Activated naive CD8-positive, alpha-beta T cell treated with anti-CD3 and anti-CD28 coated beads, Interleukin-2, amount 10 ng/mL, durations not matched to agents 7 days and 5 days (primary cell): ENCODE results near the gene PSORS1C1. TPM values are rescaled to one million over a fixed set of nuclear protein-coding genes. Genes with fewer than 3 reads are reported as not detected.
"Not testable (repeated sequence)": the region's sequence is repeated elsewhere in the genome, so short reads cannot be mapped to it uniquely, and the experiment has no call there.

Experiments
- ATAC-seq: fragments of 150-1000 bp; cut with Tn5 transposase; one replicate; pipeline ENCODE4 v1.10.0; 2021; ENCODE audit warnings: low read depth, moderate library complexity
- POLR2A ChIA-PET: fragments of 350-600 bp; sonication (Branson Sonifier 250); formaldehyde crosslinking; loops from one replicate; lab custom pipeline; 2021; ENCODE audit warnings: antibody characterized with exemption; lab: Charles Lee
- DNase-seq: peaks from one replicate; pipeline ENCODE4 v3.0.0; 2021
- H3K27ac Mint-ChIP-seq: one replicate; pipeline ENCODE4 v1.8.0; 2022; ENCODE audit warnings: mild to moderate bottlenecking, mixed read lengths
- H3K27me3 Mint-ChIP-seq: one replicate; pipeline ENCODE4 v1.8.0; 2022; ENCODE audit warnings: mild to moderate bottlenecking, moderate library complexity, mixed read lengths
- H3K36me3 Mint-ChIP-seq: one replicate; pipeline ENCODE4 v1.8.0; 2021; ENCODE audit warnings: mild to moderate bottlenecking, mixed read lengths
- H3K4me1 Mint-ChIP-seq: one replicate; pipeline ENCODE4 v1.8.0; 2021; ENCODE audit warnings: mixed read lengths
- H3K4me3 Mint-ChIP-seq: one replicate; pipeline ENCODE4 v1.8.0; 2022; ENCODE audit warnings: mild to moderate bottlenecking, moderate library complexity, mixed read lengths
- H3K9me3 Mint-ChIP-seq: one replicate; pipeline ENCODE4 v1.8.0; 2021; ENCODE audit warnings: mixed read lengths
- total RNA-seq, 2 experiments: library from RNA; stranded (reverse); gene quantifications; one replicate each; pipeline ENCODE4 v1.2.3, GENCODE V29; 2021

The PSORS1C1 gene, protein sequence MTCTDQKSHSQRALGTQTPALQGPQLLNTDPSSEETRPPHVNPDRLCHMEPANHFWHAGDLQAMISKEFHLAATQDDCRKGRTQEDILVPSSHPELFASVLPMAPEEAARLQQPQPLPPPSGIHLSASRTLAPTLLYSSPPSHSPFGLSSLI
- total RNA-seq: not detected

DNA sequence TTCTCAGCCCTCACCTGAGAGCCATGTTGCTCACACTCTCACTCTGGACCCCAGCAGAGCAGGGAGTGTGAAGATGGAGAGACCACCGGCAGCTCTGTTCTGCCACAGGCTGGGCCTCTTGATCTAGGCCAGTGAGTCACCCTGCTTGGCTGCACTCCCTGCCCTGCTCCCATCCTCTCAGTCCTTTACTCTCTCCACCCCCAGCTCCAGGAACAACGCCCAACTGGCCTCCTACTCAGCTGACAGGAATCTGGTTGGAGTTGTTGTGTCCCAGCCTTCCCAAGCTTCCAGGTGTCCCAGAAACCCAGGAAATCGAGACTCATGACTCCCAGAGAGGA is at the start of gene PSORS1C1:
TSS of gene PSORS1C1 (plus strand) at position 260 of the 338 bp plus-strand sequence. CDS start 14,833 bp downstream, outside the sequence.
- Mint-ChIP-seq H3K36me3 (no peaks in the 10 kb centered on the region), H3K9me3 (no peaks in the 10 kb centered on the region), H3K4me3 (no peak within 1 kb of the TSS), H3K4me1 (no peaks in the 10 kb centered on the region), H3K27me3 (peaks cover 8% of the 10 kb centered on the region), H3K27ac (no peak within 1 kb of the TSS)
- DNase-seq: no peak
- ATAC-seq: no peak
- POLR2A ChIA-PET: no interaction called here

DNA sequence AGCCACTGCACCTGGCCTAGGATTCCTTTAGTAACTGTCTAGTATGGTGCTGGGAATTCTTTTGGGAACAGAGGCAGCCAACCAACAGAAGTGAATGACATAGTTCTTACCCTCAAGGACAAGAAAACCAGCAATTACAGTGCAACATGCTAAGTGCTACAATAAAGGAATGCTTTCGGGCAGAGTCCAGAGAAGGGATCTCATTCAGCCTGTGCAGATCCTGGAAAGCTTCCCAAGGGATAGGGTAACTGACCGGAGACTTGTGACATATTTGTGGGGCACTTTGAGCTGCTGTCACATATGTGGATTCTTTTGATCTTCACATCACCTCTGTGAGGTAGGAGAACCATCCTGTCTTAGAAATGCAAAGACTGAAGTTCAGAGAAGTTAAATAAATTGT is 49.0 kb upstream of the PSORS1C1 start:
- H3K27ac Mint-ChIP-seq: no peak overlapping the region
- peaks cover 3% of the 10 kb centered on the region for H3K27me3 Mint-ChIP-seq
- POLR2A ChIA-PET: no interaction called here
- H3K36me3 Mint-ChIP-seq: no peaks in the 10 kb centered on the region
- ATAC-seq: no peak
- no peak overlapping the region for H3K4me3 Mint-ChIP-seq
- no peak for DNase-seq
- H3K9me3 Mint-ChIP-seq: no peaks in the 10 kb centered on the region
- H3K4me1 Mint-ChIP-seq: no peaks in the 10 kb centered on the region

DNA sequence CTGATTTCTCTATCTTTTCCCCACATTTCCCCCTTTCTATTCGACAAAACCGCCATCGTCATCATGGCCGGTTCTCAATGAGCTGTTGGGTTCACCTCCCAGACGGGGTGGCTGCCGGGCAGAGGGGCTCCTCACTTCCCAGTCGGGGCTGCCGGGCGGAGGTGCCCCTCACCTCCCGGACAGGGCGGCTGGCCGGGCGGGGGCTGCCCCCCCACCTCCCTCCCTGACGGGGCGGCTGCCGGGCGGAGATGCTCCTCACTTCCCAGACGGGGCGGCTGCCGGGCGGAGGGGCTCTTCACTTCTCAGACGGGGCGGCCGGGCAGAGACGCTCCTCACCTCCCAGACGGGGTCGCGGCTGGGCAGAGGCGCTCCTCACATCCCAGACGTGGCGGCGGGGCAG is 47.6 kb upstream of the PSORS1C1 start:
- DNase-seq, H3K27ac Mint-ChIP-seq, H3K4me3 Mint-ChIP-seq, H3K27me3 Mint-ChIP-seq, H3K9me3 Mint-ChIP-seq, ATAC-seq, H3K36me3 Mint-ChIP-seq, H3K4me1 Mint-ChIP-seq, POLR2A ChIA-PET: not testable (repeated sequence)

DNA sequence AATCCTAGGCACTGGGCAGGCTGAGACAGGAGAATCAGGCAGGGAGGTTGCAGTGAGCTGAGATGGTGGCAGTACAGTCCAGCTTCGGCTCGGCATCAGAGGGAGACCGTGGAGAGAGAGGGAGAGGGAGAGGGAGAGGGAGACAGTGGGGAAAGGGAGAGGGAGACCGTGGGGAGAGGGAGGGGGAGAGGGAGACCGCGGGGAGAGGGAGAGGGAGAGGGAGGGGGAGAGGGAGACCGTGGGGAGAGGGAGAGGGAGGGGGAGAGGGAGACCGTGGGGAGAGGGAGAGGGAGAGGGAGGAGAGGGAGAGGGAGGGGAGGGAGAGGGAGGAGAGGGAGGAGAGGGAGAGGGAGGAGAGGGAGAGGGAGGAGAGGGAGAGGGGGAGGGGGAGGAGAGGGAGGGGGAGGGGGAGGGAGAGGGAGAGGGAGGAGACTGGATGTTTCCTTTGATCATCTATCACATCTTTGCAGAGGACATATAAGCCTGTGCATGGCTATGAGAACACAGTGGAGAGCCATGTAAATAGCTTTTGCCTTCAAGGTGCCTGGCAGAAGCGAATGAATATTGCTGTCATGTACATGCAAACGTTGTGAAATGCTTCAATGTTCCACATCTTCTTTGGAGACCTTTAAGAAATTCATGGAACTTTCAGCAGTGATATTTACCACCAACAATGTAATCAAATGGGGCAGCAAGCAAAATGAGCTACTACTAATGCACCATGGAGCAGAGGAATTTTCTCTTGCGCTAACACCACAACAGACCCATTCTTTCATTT is 46.5 kb upstream of the PSORS1C1 start:
- DNase-seq, POLR2A ChIA-PET, H3K36me3 Mint-ChIP-seq, ATAC-seq, H3K9me3 Mint-ChIP-seq, H3K4me3 Mint-ChIP-seq, H3K4me1 Mint-ChIP-seq, H3K27me3 Mint-ChIP-seq, H3K27ac Mint-ChIP-seq: not testable (repeated sequence)

DNA sequence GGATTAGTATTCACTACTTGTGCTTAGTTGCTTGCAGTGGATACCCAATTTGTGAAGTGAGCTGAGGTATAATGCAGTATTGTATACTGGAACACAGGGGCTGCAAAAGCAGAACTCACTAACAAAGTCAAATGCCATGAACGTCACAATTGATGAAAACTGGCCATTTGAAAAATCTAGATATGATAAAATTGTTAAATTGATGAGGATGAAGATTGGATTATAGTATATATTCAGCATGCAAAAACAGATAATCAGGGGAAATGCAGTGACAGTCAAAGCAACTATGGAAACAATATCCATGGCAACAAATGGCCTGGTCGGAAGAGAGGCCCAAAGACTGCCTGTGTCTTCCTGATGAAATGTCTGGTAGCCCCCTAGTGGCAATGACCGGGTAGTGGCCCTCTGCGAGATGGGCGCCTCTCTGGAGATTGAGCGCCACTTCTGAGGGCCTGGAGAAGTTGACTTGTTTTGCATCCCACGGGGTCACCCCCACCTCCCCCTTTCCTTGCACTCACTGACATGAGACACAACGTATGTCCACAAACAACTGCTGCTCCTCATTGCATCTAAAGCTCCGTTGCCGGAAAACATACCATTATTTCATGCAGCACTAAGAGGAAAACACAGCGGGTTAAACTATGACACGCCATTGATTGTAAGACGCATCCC is 45.8 kb upstream of the PSORS1C1 start:
- Mint-ChIP-seq H3K27me3 (no peaks in the 10 kb centered on the region), H3K36me3 (no peaks in the 10 kb centered on the region), H3K4me3 (no peak overlapping the region), H3K27ac (no peak overlapping the region), H3K4me1 (no peaks in the 10 kb centered on the region), H3K9me3 (no peaks in the 10 kb centered on the region)
- POLR2A ChIA-PET: no interaction called here
- DNase-seq (peak; percentile 76), ATAC-seq (peak; percentile 92)

DNA sequence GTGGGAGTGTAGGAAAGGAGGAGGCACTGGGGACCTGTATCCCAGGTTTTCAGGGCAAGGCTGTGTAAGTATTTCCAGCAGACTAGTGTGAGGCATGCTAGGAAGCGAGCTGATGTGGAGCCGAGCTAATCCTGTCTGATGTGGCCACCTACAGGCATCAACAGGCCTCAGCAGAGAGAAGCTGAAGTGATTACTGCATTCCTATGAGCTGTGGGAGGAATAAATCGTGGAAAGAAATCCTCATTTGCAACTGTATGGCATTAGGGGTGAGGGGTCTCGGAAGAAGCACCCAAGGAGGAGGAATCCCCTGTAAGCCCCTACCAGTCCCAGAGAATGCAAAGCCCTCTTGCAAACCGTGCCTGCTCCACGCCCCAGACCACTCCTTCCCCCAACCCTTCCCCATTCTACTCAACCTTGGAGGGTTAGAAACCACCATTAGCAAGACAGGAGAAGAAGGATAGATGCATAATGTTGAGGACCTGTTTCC is 43.8 kb upstream of the PSORS1C1 start:
- ATAC-seq (peak; percentile 37), DNase-seq (no peak)
- no peaks in the 10 kb centered on the region for H3K9me3 Mint-ChIP-seq
- H3K4me1 Mint-ChIP-seq: no peaks in the 10 kb centered on the region
- POLR2A ChIA-PET: no interaction called here
- no peak overlapping the region for H3K4me3 Mint-ChIP-seq
- no peak overlapping the region for H3K27ac Mint-ChIP-seq
- no peaks in the 10 kb centered on the region for H3K36me3 Mint-ChIP-seq
- H3K27me3 Mint-ChIP-seq: no peaks in the 10 kb centered on the region

DNA sequence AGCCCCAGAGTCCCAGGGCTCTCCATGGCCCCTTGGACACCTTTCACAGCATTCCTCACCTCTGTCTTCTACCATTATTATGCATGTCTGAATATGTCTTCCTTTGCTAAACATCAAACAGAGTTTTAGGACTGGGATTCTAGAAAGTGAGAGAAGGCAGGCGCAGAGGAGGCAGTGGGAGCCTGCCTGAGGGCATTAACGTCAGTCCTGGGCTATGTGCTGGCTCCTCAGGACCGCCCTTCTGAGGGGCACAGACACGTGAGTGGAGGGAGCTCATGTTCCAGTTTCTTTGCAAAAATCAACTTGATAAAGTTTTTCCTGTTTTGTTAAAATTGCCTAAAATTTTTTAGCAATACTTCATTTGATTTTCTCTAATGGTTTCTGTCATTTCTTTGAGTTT is 40.2 kb upstream of the PSORS1C1 start:
- Mint-ChIP-seq H3K4me3 (no peak overlapping the region), H3K27ac (no peak overlapping the region), H3K36me3 (no peaks in the 10 kb centered on the region), H3K27me3 (no peaks in the 10 kb centered on the region), H3K4me1 (peaks cover 2% of the 10 kb centered on the region), H3K9me3 (no peaks in the 10 kb centered on the region)
- POLR2A ChIA-PET: no interaction called here
- ATAC-seq (no peak), DNase-seq (no peak)

DNA sequence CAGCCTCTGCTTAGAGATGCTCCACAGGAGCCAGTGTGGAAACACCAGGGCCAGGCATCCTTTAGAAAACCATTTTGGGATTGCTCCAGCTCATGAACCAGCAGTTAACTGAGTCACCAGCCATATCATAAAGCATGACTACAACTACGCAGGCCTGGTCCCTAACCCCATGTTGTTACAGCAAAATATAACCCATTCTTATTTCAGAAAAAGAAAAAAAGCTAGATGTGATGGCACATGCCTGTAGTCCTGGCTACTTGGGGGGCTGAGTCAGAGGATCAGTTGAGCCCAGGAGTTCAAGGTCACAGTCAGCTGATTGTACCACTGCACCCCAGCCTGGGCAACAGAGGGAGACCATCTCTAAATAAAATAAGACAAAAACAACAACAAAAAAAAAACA is 39.1 kb upstream of the PSORS1C1 start:
- Mint-ChIP-seq H3K9me3 (no peaks in the 10 kb centered on the region), H3K36me3 (no peaks in the 10 kb centered on the region), H3K4me3 (no peak overlapping the region), H3K27me3 (peaks cover 2% of the 10 kb centered on the region), H3K4me1 (peaks cover 3% of the 10 kb centered on the region), H3K27ac (no peak overlapping the region)
- POLR2A ChIA-PET: no interaction called here
- DNase-seq: no peak
- ATAC-seq: no peak

DNA sequence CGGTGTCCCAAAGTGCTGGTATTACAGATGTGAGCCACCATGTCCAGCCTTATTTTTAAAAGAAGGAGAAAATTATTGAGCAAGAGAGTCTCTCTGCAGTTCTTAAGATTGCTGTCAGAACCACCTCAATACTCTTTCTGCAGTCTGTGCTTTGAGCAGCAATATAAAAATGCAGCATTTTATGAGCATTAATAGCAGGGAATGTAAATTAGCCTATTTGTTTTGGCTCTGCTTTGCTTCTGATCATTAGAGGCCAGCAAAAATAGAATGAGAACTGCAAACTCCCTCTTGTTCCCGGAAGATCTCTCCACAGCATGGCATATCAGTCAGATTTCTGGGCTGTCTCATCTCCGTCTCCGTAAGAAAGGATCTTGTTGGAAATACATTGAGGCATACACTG is 38.0 kb upstream of the PSORS1C1 start:
- POLR2A ChIA-PET: no interaction called here
- DNase-seq: no peak
- Mint-ChIP-seq H3K27me3 (peaks cover 8% of the 10 kb centered on the region), H3K4me3 (no peak overlapping the region), H3K4me1 (peaks cover 3% of the 10 kb centered on the region), H3K36me3 (no peaks in the 10 kb centered on the region), H3K27ac (no peak overlapping the region), H3K9me3 (no peaks in the 10 kb centered on the region)
- ATAC-seq: no peak

DNA sequence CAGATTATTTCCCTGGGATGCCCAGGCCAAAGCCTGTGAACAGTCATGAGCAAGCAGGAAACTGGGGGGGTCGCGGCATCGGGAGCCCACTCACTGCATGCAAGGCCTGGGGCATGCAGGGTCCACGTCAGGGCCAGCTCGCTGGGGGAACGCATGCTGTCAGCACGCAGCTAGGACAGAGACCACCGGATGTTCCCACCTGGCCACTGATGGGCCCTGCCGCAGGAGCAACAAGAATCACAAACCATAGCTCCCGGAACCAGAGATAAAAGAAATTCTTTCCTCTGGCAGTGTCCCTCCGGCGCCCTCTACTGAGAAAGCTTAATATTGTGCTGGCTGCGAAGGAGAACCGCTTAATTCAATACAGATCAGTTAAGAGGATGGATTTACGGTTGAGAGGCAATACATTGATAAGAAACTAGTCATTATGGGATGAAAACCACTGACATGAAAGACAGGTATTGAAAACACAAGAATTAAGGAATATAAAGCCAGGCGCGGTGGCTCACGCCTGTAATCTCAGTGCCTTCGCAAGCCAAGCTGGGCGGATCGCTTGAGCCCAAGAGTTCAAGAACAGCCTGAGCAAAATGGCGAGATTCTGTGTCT is 34.8 kb upstream of the PSORS1C1 start:
- Mint-ChIP-seq H3K9me3 (no peaks in the 10 kb centered on the region), H3K27me3 (peaks cover 12% of the 10 kb centered on the region), H3K4me1 (peaks cover 5% of the 10 kb centered on the region), H3K4me3 (peak overlapping the region; percentile 44), H3K36me3 (no peaks in the 10 kb centered on the region), H3K27ac (no peak overlapping the region)
- POLR2A ChIA-PET: interaction anchor here (0.6 to 1.9 kb wide), 3 partner anchors 15 to 316 kb away, joined by 3 to 13 read pairs (median 8); partner anchors contain the start of gene VARS2
- peak; percentile 85 for ATAC-seq
- DNase-seq: peak; percentile 66

DNA sequence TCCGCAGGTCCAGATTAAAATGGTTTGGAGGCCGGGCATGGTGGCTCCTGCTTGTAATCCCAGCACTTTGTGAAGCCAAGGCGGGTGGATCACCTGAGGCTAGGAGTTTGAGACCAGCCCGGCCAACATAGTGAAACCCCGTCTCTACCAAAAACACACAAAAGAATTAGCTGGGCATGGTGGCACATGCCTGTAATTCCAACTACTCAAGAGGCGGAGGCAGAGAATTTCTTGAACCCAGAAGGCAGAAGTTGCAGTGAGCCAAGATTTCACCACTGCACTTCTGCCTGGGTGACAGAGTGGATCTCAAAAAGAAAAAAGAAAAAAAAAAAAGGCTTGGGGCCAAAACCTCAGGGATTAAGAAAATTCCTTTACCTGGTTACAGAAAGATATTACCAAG is 32.7 kb upstream of the PSORS1C1 start:
- Mint-ChIP-seq H3K27me3 (peaks cover 16% of the 10 kb centered on the region), H3K36me3 (no peaks in the 10 kb centered on the region), H3K4me3 (no peak overlapping the region), H3K9me3 (no peaks in the 10 kb centered on the region), H3K27ac (no peak overlapping the region), H3K4me1 (peaks cover 8% of the 10 kb centered on the region)
- POLR2A ChIA-PET: no interaction called here
- DNase-seq (no peak), ATAC-seq (no peak)

DNA sequence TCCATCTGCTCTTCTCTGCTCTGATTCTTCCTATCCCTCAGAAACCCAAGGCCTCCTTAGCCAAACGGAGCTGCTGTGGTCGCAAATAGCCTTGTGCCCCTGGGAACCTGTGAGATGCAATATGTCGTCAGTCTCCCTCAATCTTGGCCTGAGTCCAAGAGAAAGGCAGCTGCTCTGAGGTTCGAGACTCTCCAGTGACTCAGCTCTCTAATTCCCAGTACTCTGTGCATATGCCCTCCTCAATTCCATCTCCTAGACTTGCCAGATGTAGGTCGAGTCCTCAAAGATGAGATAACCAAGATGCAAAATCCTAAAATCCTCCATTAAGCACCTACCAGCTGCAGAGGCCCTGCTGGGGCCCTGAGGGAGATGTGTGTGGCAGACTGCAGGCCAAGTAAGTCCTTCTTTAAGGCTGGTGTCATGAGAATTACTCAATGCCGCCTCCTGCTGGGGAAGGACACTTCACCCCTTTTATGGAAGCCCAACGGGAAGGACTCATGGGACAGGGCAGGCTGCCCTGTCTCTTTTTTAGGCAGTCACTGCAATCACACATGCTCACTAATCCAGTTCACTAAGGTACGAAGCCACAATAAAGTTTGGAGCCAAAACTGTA is 30.8 kb upstream of the PSORS1C1 start:
- no peak overlapping the region for H3K27ac Mint-ChIP-seq
- POLR2A ChIA-PET: interaction anchor here (0.7 kb wide), 1 partner anchor 200 kb away, joined by 3 read pairs; no protein-coding TSS in a partner anchor
- no peaks in the 10 kb centered on the region for H3K9me3 Mint-ChIP-seq
- peaks cover 16% of the 10 kb centered on the region for H3K27me3 Mint-ChIP-seq
- peaks cover 11% of the 10 kb centered on the region for H3K4me1 Mint-ChIP-seq
- no peak for ATAC-seq
- H3K4me3 Mint-ChIP-seq: no peak overlapping the region
- peak; percentile 38 for DNase-seq
- no peaks in the 10 kb centered on the region for H3K36me3 Mint-ChIP-seq
